Activated naive CD4-positive, alpha-beta T cell treated with anti-CD3 and anti-CD28 coated beads, Interleukin-2, amount 10 ng/mL, durations not matched to agents 7 days and 5 days (primary cell): ENCODE measurements around the gene TBC1D4.
"Not testable (repeated sequence)": the region's sequence is repeated elsewhere in the genome, so short reads cannot be mapped to it uniquely, and the experiment has no call there.

Experiments used
- CTCF ChIA-PET: fragments of 350-600 bp; sonication (Branson Sonifier 250); formaldehyde crosslinking; loops from one replicate; lab custom pipeline; 2021; ENCODE audit warnings: antibody characterized with exemption; lab: Charles Lee
- DNase-seq: peaks from one replicate; pipeline ENCODE4 v3.0.0-alpha.2; 2020
- H3K27ac Mint-ChIP-seq: one replicate; pipeline ENCODE4 v1.8.0; 2021; ENCODE audit warnings: mild to moderate bottlenecking, moderate library complexity, mixed read lengths
- H3K27me3 Mint-ChIP-seq: one replicate; pipeline ENCODE4 v1.8.0; 2021; ENCODE audit warnings: mild to moderate bottlenecking, mixed read lengths
- H3K36me3 Mint-ChIP-seq: one replicate; pipeline ENCODE4 v1.8.0; 2021; ENCODE audit warnings: mixed read lengths
- H3K4me1 Mint-ChIP-seq: one replicate; pipeline ENCODE4 v1.8.0; 2021; ENCODE audit warnings: mixed read lengths
- H3K4me3 Mint-ChIP-seq: one replicate; pipeline ENCODE4 v1.8.0; 2021; ENCODE audit warnings: mild to moderate bottlenecking, moderate library complexity, mixed read lengths
- H3K9me3 Mint-ChIP-seq: one replicate; pipeline ENCODE4 v1.8.0; 2021; ENCODE audit warnings: mixed read lengths

The TBC1D4 gene

GRCh38 chr13:75258159-75258782, 223.7 kb downstream of the TBC1D4 start:
- CTCF ChIA-PET = interaction anchor here (0.7 to 1.7 kb wide), 2 partner anchors 49 to 605 kb away, joined by 3 read pairs; no protein-coding TSS in a partner anchor
- no peak overlapping the region for H3K27ac Mint-ChIP-seq
- H3K36me3 Mint-ChIP-seq = no peaks in the 10 kb centered on the region
- no peak overlapping the region for H3K4me3 Mint-ChIP-seq
- no peaks in the 10 kb centered on the region for H3K9me3 Mint-ChIP-seq
- DNase-seq = no peak
- H3K27me3 Mint-ChIP-seq = peaks cover 7% of the 10 kb centered on the region
- no peaks in the 10 kb centered on the region for H3K4me1 Mint-ChIP-seq

GRCh38 chr13:75256922-75257321, 225.0 kb downstream of the TBC1D4 start:
- H3K4me1 Mint-ChIP-seq = no peaks in the 10 kb centered on the region
- DNase-seq = no peak
- H3K36me3 Mint-ChIP-seq = no peaks in the 10 kb centered on the region
- CTCF ChIA-PET = interaction anchor here (0.7 kb wide), 1 partner anchor 38 kb away, joined by 3 read pairs; no protein-coding TSS in a partner anchor
- peaks cover 11% of the 10 kb centered on the region for H3K27me3 Mint-ChIP-seq
- no peak overlapping the region for H3K4me3 Mint-ChIP-seq
- H3K27ac Mint-ChIP-seq = no peak overlapping the region
- no peaks in the 10 kb centered on the region for H3K9me3 Mint-ChIP-seq

- H3K4me1 Mint-ChIP-seq = no peaks in the 10 kb centered on the region
- peaks cover 17% of the 10 kb centered on the region for H3K27me3 Mint-ChIP-seq
- no peak for DNase-seq
- H3K36me3 Mint-ChIP-seq = no peaks in the 10 kb centered on the region
- CTCF ChIA-PET = interaction anchor here (1.0 kb wide), 1 partner anchor 8 kb away, joined by 3 read pairs; no protein-coding TSS in a partner anchor
- no peaks in the 10 kb centered on the region for H3K9me3 Mint-ChIP-seq
- H3K27ac Mint-ChIP-seq = no peak overlapping the region
- H3K4me3 Mint-ChIP-seq = no peak overlapping the region
These were observed 226.3 kb downstream of the TBC1D4 start for GRCh38 chr13:75255653-75256052.

GRCh38 chr13:75255147-75255546, 226.8 kb downstream of the TBC1D4 start:
- peaks cover 17% of the 10 kb centered on the region for H3K27me3 Mint-ChIP-seq
- H3K36me3 Mint-ChIP-seq = no peaks in the 10 kb centered on the region
- H3K4me1 Mint-ChIP-seq = no peaks in the 10 kb centered on the region
- CTCF ChIA-PET = interaction anchor here (1.0 kb wide), 1 partner anchor 9 kb away, joined by 3 read pairs; no protein-coding TSS in a partner anchor
- no peak overlapping the region for H3K27ac Mint-ChIP-seq
- no peak overlapping the region for H3K4me3 Mint-ChIP-seq
- no peak for DNase-seq
- no peaks in the 10 kb centered on the region for H3K9me3 Mint-ChIP-seq

GRCh38 chr13:75251188-75251587, 230.8 kb downstream of the TBC1D4 start:
- peaks cover 3% of the 10 kb centered on the region for H3K9me3 Mint-ChIP-seq
- no peak overlapping the region for H3K27ac Mint-ChIP-seq
- CTCF ChIA-PET = interaction anchor here (1.0 kb wide), 1 partner anchor 24 kb away, joined by 3 read pairs; no protein-coding TSS in a partner anchor
- H3K27me3 Mint-ChIP-seq = peaks cover 17% of the 10 kb centered on the region
- no peak for DNase-seq
- no peak overlapping the region for H3K4me3 Mint-ChIP-seq
- no peaks in the 10 kb centered on the region for H3K4me1 Mint-ChIP-seq
- H3K36me3 Mint-ChIP-seq = no peaks in the 10 kb centered on the region

- no peak for DNase-seq
- Mint-ChIP-seq H3K27ac (no peak overlapping the region), H3K4me1 (no peaks in the 10 kb centered on the region), H3K27me3 (peaks cover 17% of the 10 kb centered on the region), H3K9me3 (peaks cover 6% of the 10 kb centered on the region), H3K36me3 (no peaks in the 10 kb centered on the region), H3K4me3 (no peak overlapping the region)
- CTCF ChIA-PET = no interaction called here
These were observed 231.3 kb downstream of the TBC1D4 start for GRCh38 chr13:75250526-75251178.

GRCh38 chr13:75245578-75245977, 236.4 kb downstream of the TBC1D4 start:
- H3K36me3 Mint-ChIP-seq, H3K9me3 Mint-ChIP-seq, H3K27ac Mint-ChIP-seq, H3K4me3 Mint-ChIP-seq, DNase-seq, H3K27me3 Mint-ChIP-seq, H3K4me1 Mint-ChIP-seq: not testable (repeated sequence)
- CTCF ChIA-PET = interaction anchor here (0.7 kb wide), 1 partner anchor 761 kb away, joined by 3 read pairs; no protein-coding TSS in a partner anchor

GRCh38 chr13:75240240-75240639, 241.7 kb downstream of the TBC1D4 start:
- H3K27me3 Mint-ChIP-seq, H3K4me3 Mint-ChIP-seq, H3K4me1 Mint-ChIP-seq, H3K9me3 Mint-ChIP-seq, DNase-seq, H3K27ac Mint-ChIP-seq, H3K36me3 Mint-ChIP-seq, CTCF ChIA-PET: not testable (repeated sequence)

- Mint-ChIP-seq H3K36me3 (no peaks in the 10 kb centered on the region), H3K27me3 (peaks cover 10% of the 10 kb centered on the region), H3K9me3 (peaks cover 4% of the 10 kb centered on the region), H3K4me3 (no peak overlapping the region), H3K27ac (no peak overlapping the region), H3K4me1 (no peaks in the 10 kb centered on the region)
- no peak for DNase-seq
- CTCF ChIA-PET = no interaction called here
These were observed 245.2 kb downstream of the TBC1D4 start for GRCh38 chr13:75236774-75237173.
